Measurements from ENCODE around the gene ADAMTS1.

The ADAMTS1 gene

GRCh38 chr21:26806801-26807295, 38.4 kb downstream of the ADAMTS1 start:
- ATAC-seq (ENCODE audit: low read depth) (peak; percentile 85), DNase-seq (ENCODE audit: low spot score) (no peak)
- TF ChIP-seq, protein P1, sequence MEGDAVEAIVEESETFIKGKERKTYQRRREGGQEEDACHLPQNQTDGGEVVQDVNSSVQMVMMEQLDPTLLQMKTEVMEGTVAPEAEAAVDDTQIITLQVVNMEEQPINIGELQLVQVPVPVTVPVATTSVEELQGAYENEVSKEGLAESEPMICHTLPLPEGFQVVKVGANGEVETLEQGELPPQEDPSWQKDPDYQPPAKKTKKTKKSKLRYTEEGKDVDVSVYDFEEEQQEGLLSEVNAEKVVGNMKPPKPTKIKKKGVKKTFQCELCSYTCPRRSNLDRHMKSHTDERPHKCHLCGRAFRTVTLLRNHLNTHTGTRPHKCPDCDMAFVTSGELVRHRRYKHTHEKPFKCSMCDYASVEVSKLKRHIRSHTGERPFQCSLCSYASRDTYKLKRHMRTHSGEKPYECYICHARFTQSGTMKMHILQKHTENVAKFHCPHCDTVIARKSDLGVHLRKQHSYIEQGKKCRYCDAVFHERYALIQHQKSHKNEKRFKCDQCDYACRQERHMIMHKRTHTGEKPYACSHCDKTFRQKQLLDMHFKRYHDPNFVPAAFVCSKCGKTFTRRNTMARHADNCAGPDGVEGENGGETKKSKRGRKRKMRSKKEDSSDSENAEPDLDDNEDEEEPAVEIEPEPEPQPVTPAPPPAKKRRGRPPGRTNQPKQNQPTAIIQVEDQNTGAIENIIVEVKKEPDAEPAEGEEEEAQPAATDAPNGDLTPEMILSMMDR (IDR thresholded peaks at IDR 0.05; ENCODE audit: poor library complexity, severe bottlenecking), result no peak
- no peak overlapping the region for H3K27ac ChIP-seq (ENCODE audit: poor library complexity, severe bottlenecking)
- no peaks in the 10 kb centered on the region for H3K36me3 ChIP-seq (ENCODE audit: low read depth)
- no peak overlapping the region for H3K4me3 ChIP-seq (ENCODE audit: severe bottlenecking)
- no peaks in the 10 kb centered on the region for H3K9me3 ChIP-seq (ENCODE audit: severe bottlenecking)
- no peaks in the 10 kb centered on the region for H3K27me3 ChIP-seq (ENCODE audit: insufficient read depth, poor library complexity, severe bottlenecking)
- H3K4me1 ChIP-seq (ENCODE audit: insufficient read depth, poor library complexity, severe bottlenecking), result peaks cover 26% of the 10 kb centered on the region

- no peak for DNase-seq (ENCODE audit: low spot score)
- 0 out of 3 replicates have a peak, but pooled peaks have one; percentile 10 for ATAC-seq (ENCODE audit: low read depth)
Observed at GRCh38 chr21:26804895-26805609, 40.2 kb downstream of the ADAMTS1 start.

DNA sequence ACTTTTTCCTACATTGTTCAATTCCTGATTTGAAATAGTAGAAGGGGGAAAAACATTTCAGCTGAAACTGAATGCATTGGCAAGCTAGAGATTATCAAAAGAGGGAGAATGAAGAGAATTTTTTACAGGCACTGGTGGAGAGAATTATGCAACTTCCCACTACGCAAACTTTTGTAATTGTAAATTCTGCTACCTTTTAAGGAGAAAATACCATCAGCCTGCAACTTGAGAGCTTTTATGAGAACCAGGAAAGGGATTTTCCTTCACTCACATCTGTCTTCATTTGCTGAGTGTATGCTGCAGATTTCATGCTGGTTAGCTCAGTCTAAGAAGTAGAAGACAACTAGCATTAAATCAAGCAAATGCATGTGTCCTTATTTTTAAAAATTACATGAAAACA, 43.7 kb downstream of the ADAMTS1 start:
- ATAC-seq (ENCODE audit: low read depth) (peak; percentile 67; the same call in 2 of the 3 replicates), DNase-seq (ENCODE audit: low spot score) (no peak)
- Histone ChIP-seq H3K27me3 (ENCODE audit: insufficient read depth, poor library complexity, severe bottlenecking) (no peaks in the 10 kb centered on the region), H3K4me1 (ENCODE audit: insufficient read depth, poor library complexity, severe bottlenecking) (peaks cover 9% of the 10 kb centered on the region), H3K4me3 (ENCODE audit: severe bottlenecking) (no peak overlapping the region), H3K9me3 (ENCODE audit: severe bottlenecking) (no peaks in the 10 kb centered on the region), H3K36me3 (ENCODE audit: low read depth) (no peaks in the 10 kb centered on the region), H3K27ac (ENCODE audit: poor library complexity, severe bottlenecking) (no peak overlapping the region)
- TF ChIP-seq, protein P1 (IDR thresholded peaks at IDR 0.05; ENCODE audit: poor library complexity, severe bottlenecking), result no peak

More at GRCh38 chr21:26804895-26805609, 40.2 kb downstream of the ADAMTS1 start:
- no peaks in the 10 kb centered on the region for H3K36me3 ChIP-seq (ENCODE audit: low read depth)
- no peak overlapping the region for H3K27ac ChIP-seq (ENCODE audit: poor library complexity, severe bottlenecking)
- TF ChIP-seq, protein P1 (IDR thresholded peaks at IDR 0.05; ENCODE audit: poor library complexity, severe bottlenecking), result no peak
- H3K27me3 ChIP-seq (ENCODE audit: insufficient read depth, poor library complexity, severe bottlenecking), result no peaks in the 10 kb centered on the region
- no peak overlapping the region for H3K4me3 ChIP-seq (ENCODE audit: severe bottlenecking)
- peaks cover 25% of the 10 kb centered on the region for H3K4me1 ChIP-seq (ENCODE audit: insufficient read depth, poor library complexity, severe bottlenecking)
- H3K9me3 ChIP-seq (ENCODE audit: severe bottlenecking), result no peaks in the 10 kb centered on the region

DNA sequence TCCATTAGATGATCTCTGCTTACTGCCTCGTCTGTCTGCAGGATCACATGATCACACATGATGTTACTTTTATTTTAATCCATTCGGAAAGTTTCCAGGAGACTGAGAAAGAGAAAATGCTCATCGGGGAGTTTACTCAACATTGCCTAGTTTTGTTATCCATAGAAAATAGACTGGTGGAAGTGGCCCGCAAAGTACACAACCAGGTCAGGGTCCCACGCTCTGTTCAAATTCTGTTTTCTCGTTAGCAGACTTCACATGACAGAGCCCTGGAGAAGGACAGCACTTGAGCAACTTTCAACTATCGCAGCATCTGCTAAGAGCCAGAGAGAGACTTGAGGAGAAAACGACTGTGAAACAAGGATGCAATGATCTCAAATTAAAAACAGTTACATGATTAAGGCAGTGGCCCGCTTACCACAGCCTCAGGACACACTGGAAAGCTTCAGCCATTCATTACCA, 44.2 kb downstream of the ADAMTS1 start:
- ATAC-seq (ENCODE audit: low read depth) (no peak), DNase-seq (ENCODE audit: low spot score) (no peak)
- Histone ChIP-seq H3K9me3 (ENCODE audit: severe bottlenecking) (no peaks in the 10 kb centered on the region), H3K4me3 (ENCODE audit: severe bottlenecking) (no peak overlapping the region), H3K4me1 (ENCODE audit: insufficient read depth, poor library complexity, severe bottlenecking) (peaks cover 11% of the 10 kb centered on the region), H3K27me3 (ENCODE audit: insufficient read depth, poor library complexity, severe bottlenecking) (no peaks in the 10 kb centered on the region), H3K27ac (ENCODE audit: poor library complexity, severe bottlenecking) (no peak overlapping the region), H3K36me3 (ENCODE audit: low read depth) (no peaks in the 10 kb centered on the region)
- TF ChIP-seq, protein P1 (IDR thresholded peaks at IDR 0.05; ENCODE audit: poor library complexity, severe bottlenecking), result no peak

GRCh38 chr21:26800455-26800854, 44.8 kb downstream of the ADAMTS1 start:
- no peaks in the 10 kb centered on the region for H3K27me3 ChIP-seq (ENCODE audit: insufficient read depth, poor library complexity, severe bottlenecking)
- no peaks in the 10 kb centered on the region for H3K9me3 ChIP-seq (ENCODE audit: severe bottlenecking)
- DNase-seq (ENCODE audit: low spot score) (no peak), ATAC-seq (ENCODE audit: low read depth) (no peak)
- peaks cover 16% of the 10 kb centered on the region for H3K4me1 ChIP-seq (ENCODE audit: insufficient read depth, poor library complexity, severe bottlenecking)
- TF ChIP-seq, protein P1 (IDR thresholded peaks at IDR 0.05; ENCODE audit: poor library complexity, severe bottlenecking), result no peak
- no peaks in the 10 kb centered on the region for H3K36me3 ChIP-seq (ENCODE audit: low read depth)
- no peak overlapping the region for H3K4me3 ChIP-seq (ENCODE audit: severe bottlenecking)
- no peak overlapping the region for H3K27ac ChIP-seq (ENCODE audit: poor library complexity, severe bottlenecking)
